ENCODE measurements around the gene RNU5B-1. TPM values are rescaled to one million over a fixed set of nuclear protein-coding genes. Genes with fewer than 3 reads are reported as not detected.

RNU5B-1 gene
- total and polyA plus RNA-seq, 9 of the 15 experiments (the other 6 are each of a cell fraction or from before 2014, with no cell fraction given), result 14.2 TPM; not detected in 8

DNA sequence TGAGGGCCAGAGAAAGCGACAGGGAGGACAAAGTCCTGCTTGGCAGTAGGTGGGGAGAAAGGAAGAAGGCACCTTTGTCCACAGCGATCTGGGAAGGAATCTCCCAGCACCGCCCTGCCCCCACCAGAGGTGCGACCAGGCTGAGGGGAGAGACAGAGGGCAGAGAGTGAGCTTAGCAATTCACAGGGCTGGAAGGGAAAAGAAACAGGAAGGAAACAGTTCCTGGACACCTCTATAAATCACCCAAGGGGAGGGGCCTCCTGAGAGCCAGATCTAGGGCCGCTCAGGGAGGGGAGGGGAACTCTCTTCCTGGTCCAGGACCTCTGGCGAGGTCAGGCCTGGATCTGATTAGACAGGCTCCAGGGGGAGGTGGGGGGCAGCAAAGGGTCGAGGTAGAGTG is 35.4 kb downstream of the RNU5B-1 start (continued):
- TF ChIP-seq ETV1 (tag; conservative IDR thresholded peaks at IDR 0.05; ENCODE audit: low read depth) (peak; percentile 74), ZNF324 (CRISPR knock-in tag; IDR thresholded peaks at IDR 0.05) (no peak), MEIS2 (IDR thresholded peaks at IDR 0.05; ENCODE audit: partially characterized antibody) (peak; percentile 98), ZNF584 (CRISPR knock-in tag; IDR thresholded peaks at IDR 0.05; ENCODE audit: low read depth) (no peak), ZNF175 (CRISPR knock-in tag; IDR thresholded peaks at IDR 0.05; ENCODE audit: low read depth) (0 out of 2 replicates have a peak, but pooled peaks have one; percentile 37), SPI1 (IDR thresholded peaks at IDR 0.05; ENCODE audit: borderline replicate concordance, low read depth, low read length) (0 out of 2 replicates have a peak, but pooled peaks have one; percentile 11), PHF20 (IDR thresholded peaks at IDR 0.05; ENCODE audit: partially characterized antibody) (no peak), ZZZ3 (IDR thresholded peaks at IDR 0.05) (no peak), LEF1 (IDR thresholded peaks at IDR 0.05) (peak; percentile 24; the same call in 1 of the 2 replicates), ELF1 (tag; IDR thresholded peaks at IDR 0.05) (peak; percentile 58)
- TF ChIP-seq, protein P1, sequence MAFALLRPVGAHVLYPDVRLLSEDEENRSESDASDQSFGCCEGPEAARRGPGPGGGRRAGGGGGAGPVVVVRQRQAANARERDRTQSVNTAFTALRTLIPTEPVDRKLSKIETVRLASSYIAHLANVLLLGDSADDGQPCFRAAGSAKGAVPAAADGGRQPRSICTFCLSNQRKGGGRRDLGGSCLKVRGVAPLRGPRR (CRISPR knock-in tag; IDR thresholded peaks at IDR 0.05), result no peak

DNA sequence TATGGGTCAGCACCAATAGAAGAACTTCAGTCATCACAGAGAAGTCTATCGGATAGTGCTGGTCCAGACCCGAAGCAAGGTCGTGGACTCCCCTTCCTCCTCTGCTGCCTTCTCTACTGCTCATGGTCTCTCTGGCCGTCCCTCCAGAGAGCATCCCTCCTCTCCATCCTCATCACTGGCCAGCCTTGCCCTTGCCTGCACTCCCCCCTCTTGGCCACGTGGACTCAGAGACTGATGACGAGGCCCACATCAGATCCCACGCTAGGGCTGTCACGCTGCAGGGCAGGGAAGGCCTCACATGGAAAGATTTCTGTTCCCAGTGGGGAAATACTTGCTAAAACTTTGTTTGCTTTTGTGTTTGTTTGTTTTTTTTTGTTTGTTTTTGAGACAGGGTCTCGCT is 38.0 kb downstream of the RNU5B-1 start:
- ATAC-seq (peak; percentile 31; the same call in 1 of the 3 replicates), FAIRE-seq (no peak), DNase-seq (ENCODE audit: extremely low read depth in 1 of 4, low spot score in 3 of 4) (no peak)
- Histone ChIP-seq H3K9me3 (replicated peaks; ENCODE audit: control insufficient read depth, insufficient read depth, low read depth, low read length) (no peaks in the 10 kb centered on the region), H3K79me2 (ENCODE audit: control insufficient read depth, insufficient read depth, low read length) (no peaks in the 10 kb centered on the region), H3K27me3 (ENCODE audit: control insufficient read depth in 2 of 2, insufficient read depth in 2 of 2, low read length in 2 of 2) (peaks cover 25 to 42% of the 10 kb centered on the region in 2 experiments; a peak in 4 of 5 replicates), H3K36me3 (ENCODE audit: control insufficient read depth, insufficient read depth, low read length) (no peaks in the 10 kb centered on the region), H3K4me3 (no peak overlapping the region), H3K4me2 (ENCODE audit: insufficient read depth, low read length) (no peak overlapping the region), H3K4me1 (replicated peaks in 1 of 2; ENCODE audit: control insufficient read depth in 2 of 2, insufficient read depth in 2 of 2, low read length in 2 of 2) (peaks cover 5 to 7% of the 10 kb centered on the region in 2 experiments; a peak in 4 of 5 replicates), H3K27ac (ENCODE audit: extremely low read depth, low read depth, low read length) (no peak overlapping the region), H3K9me1 (ENCODE audit: control insufficient read depth, insufficient read depth, low read length) (no peaks in the 10 kb centered on the region), H3K9ac (ENCODE audit: insufficient read depth in 1 of 2, low read depth in 2 of 2, low read length in 2 of 2) (no peak overlapping the region), H4K20me1 (replicated peaks; ENCODE audit: control insufficient read depth, insufficient read depth, low read length) (peaks cover 4% of the 10 kb centered on the region; the same call in 1 of the 2 replicates), H2AFZ (ENCODE audit: low read depth, low read length) (no peak overlapping the region)
- intact Hi-C loops (cut with micrococcal nuclease) (no loop called here), in situ Hi-C loops (cut with MboI) (no loop called here)
- CTCF ChIA-PET (ENCODE audit: low intra/inter-chr PET ratio), result no interaction called here
- 8% methylated on average over 9 of the region's 9 CpGs for WGBS (ENCODE audit: insufficient coverage, low coverage, missing lambda C conversion rate)
- POLR2A ChIA-PET, result interaction anchor here (0.6 to 1.1 kb wide), 2 partner anchors 10 to 38 kb away, joined by 3 to 6 read pairs; partner anchors contain the start of gene RNU5B-1
- BruUV-seq (replicated peaks), result no TSS peak
- TF ChIP-seq MTF1 (CRISPR knock-in tag; IDR thresholded peaks at IDR 0.05; ENCODE audit: borderline replicate concordance), result no peak
- 0 out of 2 replicates have a peak, but pooled peaks have one; percentile 23 for TF ChIP-seq CTBP1 (IDR thresholded peaks at IDR 0.05; ENCODE audit: borderline replicate concordance)
- no peak for TF ChIP-seq NR4A1 (CRISPR knock-in tag; IDR thresholded peaks at IDR 0.05)
- no peak for TF ChIP-seq NR4A1 (tag; IDR thresholded peaks at IDR 0.05)
- peak; percentile 27; the same call in 1 of the 2 replicates for TF ChIP-seq L3MBTL2 (IDR thresholded peaks at IDR 0.05)
- TF ChIP-seq, protein P2, sequence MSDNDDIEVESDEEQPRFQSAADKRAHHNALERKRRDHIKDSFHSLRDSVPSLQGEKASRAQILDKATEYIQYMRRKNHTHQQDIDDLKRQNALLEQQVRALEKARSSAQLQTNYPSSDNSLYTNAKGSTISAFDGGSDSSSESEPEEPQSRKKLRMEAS (CRISPR knock-in tag; IDR thresholded peaks at IDR 0.05), result peak; percentile 29; the same call in 1 of the 2 replicates
- no peak for TF ChIP-seq ZBTB1 (CRISPR knock-in tag; IDR thresholded peaks at IDR 0.05; ENCODE audit: borderline replicate concordance, low read depth)
- TF ChIP-seq, protein P3, sequence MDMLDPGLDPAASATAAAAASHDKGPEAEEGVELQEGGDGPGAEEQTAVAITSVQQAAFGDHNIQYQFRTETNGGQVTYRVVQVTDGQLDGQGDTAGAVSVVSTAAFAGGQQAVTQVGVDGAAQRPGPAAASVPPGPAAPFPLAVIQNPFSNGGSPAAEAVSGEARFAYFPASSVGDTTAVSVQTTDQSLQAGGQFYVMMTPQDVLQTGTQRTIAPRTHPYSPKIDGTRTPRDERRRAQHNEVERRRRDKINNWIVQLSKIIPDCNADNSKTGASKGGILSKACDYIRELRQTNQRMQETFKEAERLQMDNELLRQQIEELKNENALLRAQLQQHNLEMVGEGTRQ (CRISPR knock-in tag; IDR thresholded peaks at IDR 0.05), result peak; percentile 47; the same call in 1 of the 2 replicates

Data from K562 (cell line).